NCI-H2107 treated with DMSO at 0.1 percent for 48 hours (cell line): ENCODE results near the gene TNFRSF12A.
"Not testable (repeated sequence)": the region's sequence is repeated elsewhere in the genome, so short reads cannot be mapped to it uniquely, and the experiment has no call there.

Experiments used
- DNase-seq: peaks from one replicate; lab custom pipeline; 2025; ENCODE audit not compliant: unreplicated experiment; lab: John Stamatoyannopoulos, UW

Gene TNFRSF12A

DNA sequence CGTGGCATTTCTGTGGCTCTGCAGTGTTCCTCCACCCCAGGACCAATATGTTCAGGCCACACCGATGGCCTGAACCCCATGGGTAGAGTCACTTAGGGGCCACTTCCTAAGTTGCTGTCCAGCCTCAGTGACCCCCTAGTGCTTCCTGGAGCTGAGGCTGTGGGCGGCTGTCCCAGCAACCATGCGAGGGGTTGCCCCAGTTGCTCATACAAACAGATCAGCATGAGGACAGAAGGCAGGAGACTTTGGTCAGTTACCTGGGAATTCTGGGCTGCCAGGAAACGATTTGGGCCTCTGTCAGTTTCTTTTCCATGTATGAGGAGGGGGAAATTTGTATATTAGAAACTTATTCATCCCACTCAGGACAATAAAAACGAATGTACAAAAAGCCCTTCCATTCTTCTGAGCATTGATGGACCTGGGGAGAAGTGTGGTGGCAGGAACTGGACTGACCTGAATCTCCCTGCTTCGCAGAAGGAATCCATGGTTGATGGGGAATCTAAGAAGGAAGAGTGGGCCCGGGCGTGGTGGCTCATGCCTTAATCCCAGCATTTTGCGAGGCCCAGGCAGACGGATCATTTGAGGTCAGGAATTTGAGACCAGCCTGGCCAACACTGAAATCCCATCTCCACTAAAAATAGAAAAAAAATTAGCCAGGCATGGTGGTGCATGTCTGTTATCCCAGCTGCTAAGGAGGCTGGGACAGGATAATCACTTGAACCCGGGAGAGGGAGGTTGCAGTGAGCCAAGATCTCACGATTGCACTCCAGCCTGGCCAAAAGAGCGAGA, 40.4 kb downstream of the TNFRSF12A start:
- DNase-seq: no peak

DNA sequence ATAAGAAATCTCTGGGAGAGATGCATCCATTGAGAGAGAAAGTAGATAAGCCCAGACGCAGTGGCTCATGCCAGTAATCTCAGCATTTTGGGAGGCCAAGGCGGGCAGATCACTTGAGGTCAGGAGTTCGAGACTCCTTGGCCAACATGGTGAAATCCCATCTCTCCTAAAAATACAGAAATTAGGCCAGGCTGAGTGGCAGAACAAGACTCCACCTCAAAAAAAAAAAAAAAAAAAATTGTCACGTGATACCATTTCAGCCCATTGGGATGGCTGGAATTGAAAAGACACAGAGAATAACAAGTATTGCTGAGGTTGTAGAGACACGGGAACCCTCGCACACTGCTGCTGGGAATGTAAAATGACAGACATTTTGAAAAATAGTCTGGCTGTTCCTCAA, 42.4 kb downstream of the TNFRSF12A start:
- no peak for DNase-seq

DNA sequence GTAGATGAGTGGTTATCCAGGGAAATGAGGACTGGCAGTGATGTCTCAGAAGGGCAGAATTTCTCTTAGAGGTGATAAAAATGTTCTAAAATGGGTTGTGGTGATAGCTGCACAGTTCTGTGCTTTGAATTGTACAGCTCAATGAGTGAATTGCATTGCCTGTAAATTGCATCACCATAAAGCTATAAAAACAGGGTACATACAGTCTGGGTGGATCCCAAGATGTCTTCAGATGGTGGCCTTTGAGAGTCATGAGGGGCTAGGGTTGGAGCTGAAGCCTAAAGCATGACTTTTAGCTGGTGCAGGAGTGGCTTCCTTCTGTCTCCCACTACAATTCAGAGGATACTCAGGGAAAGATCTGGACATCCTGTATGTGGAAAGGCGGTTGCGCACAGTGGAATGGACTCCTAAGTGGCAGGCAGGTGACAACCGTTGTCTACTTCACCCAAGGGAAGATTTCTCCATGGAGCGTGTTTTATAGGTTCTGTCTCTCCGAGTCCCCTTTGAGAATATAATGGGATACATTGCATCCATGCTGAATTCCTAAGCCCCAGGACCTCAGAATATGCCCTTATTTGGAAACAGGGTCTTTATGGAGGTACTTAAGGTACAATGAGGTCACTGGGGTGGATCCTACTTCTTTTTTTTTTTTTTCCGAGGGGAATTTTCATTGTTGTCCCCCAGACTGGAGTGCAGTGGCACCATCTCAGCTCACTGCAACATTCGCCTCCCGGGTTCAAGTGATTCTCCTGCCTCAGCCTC, 43.6 kb downstream of the TNFRSF12A start:
- no peak for DNase-seq

DNA sequence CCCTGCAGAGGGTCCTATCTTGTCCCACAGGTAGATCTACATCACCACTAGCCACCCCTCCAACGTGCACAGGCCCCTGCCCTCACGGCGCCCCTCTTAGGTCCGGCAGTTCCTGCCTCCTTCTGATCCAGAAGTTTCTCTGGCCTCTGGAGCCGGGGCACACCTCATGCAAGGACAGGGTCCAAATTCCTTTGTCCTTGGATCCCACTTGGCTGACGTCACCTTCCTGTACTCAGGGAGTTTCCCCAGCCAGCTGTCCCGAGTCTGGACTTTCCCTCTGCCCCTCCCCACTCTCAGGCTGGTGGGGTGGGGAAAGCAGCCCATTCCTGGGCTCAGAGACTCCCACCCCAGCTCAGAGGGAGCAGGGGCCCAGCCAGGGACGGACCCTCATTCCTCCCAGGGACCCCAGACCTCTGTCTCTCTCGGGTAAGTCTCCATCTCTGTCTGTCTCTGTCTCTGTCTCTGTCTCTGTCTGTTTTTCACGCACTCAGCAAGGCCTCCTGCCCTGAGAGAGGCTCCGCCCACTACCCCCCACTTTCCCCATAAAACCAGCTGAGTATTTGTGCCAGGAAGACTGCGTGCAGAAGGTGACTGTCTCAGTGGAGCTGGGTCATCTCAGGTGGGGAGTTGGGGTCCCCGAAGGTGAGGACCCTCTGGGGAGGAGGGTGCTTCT, 45.0 kb downstream of the TNFRSF12A start, which contains the start of gene IL32:
Gene IL32 (plus strand): TSS at position 572 of the 673 bp plus-strand sequence. CDS start 172 bp downstream, outside the sequence.
- DNase-seq: no peak

DNA sequence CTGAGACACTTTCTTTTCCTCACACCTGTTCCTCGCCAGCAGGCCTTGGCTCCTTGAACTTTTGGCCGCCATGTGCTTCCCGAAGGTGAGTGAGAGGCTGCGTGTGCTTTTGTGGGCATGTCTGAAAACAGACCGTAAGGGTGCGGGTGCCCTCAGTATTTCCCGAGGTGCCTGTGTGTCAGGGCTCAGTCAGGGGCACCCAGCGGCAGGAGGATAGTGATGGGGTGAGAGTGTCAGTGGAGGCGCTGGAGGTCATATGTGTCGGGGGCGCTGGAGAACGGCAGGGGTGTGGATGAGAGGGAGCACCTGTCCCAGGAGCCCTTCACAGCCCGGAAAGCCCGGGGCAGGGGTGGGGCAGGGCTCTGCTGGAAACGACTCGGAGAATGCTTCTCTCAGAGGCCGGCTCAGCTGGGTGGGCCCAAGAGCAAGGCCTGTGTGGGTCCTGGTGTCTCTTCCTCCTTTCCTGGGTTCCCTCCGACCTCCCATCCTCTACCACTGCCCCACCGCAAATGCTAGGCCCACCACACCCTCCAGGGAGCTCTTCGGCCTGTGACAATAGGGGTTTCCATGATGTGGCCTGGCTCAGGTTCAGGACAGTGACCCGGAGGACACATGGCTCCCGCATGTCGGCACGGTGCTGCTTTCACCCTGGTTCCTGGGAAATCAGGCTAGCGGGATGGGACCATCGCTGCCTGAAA, 45.7 kb downstream of the TNFRSF12A start:
- no peak for DNase-seq

DNA sequence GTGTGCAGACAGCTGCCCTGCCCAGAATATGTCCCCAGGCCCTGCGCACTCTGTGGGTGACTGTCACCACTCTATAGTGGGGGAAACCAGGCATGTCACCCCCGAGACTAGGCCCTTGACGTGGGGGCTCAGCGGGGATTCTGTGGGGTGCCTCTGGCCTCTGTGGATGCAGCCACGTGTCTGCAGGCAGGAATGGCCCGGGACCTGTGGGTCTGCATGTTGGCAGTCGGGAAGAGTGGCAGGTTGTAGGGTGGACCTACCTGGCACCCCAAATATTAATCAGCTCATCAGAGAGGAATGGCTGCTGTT, 46.2 kb downstream of the TNFRSF12A start:
- DNase-seq: no peak

DNA sequence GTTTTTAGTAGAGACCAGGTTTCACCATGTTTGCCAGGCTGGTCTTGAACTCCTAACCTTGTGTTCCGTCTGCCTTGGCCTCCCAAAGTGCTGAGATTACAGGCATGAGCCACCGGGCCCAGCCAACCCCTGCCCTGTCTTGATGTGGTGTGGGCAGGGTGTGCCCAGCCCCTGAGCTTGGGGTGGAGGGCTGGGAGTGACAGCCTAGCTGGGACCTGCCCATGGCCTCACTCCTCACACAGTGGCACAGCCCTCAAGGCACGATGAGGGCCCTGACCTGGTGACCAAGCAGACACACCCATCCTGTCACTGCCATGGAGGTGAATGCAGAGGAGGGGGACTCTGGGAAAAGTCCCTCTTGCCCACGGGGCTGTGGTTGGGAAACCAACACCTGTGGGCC, 48.3 kb downstream of the TNFRSF12A start:
- no peak for DNase-seq

DNA sequence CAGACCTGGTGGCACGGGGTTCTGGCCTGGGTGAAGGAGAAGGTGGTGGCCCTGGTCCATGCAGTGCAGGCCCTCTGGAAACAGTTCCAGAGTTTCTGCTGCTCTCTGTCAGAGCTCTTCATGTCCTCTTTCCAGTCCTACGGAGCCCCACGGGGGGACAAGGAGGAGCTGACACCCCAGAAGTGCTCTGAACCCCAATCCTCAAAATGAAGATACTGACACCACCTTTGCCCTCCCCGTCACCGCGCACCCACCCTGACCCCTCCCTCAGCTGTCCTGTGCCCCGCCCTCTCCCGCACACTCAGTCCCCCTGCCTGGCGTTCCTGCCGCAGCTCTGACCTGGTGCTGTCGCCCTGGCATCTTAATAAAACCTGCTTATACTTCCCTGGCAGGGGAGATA, 49.0 kb downstream of the TNFRSF12A start:
- not testable (repeated sequence) for DNase-seq

DNA sequence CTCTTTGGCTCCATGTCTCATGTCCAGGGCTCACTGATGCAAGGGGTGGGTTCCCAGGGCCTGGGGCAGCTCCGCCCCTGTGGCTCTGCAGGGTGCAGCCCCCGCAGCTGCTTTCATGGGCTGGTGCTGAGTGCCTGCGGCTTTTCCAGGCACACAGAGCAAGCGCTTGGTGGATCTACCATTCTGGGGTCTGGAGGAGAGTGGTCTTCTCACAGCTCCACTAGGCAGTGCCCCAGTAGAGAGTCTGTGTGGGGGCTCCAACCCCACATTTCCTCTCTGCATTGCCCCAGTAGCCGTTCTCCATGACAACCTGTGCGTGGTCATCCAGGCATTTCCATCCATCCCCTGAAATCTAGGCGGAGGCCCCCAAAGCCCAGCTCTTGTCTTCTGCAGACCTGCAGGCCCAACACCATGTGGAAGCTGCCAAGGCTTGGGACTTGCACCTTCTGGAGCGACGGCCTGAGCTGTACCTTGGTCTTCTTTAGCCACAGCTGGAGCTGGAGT, 50.5 kb downstream of the TNFRSF12A start:
- DNase-seq: no peak

DNA sequence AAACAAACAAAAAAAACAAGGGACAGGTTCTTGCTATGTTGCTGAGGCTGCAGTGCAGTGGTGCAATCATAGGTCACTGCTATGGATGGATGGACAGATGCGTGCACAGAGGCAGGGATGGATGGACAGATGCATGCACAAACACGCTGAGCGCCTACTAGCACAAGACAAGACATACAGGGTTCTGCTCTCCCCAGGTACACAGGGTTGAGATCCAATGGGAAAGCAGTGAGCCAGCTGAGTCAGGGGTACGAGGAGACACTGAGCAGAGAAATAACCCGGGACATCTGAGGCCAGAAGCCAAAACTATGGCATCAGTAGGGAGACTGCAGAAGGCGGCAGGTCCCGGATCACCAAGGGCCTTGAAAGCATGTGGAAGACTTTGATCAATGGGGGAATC, 51.5 kb downstream of the TNFRSF12A start:
- no peak for DNase-seq
